ENCODE measurements around the gene AKT2.

AKT2 gene

GRCh38 chr19:40249201-40249600 lies 35.9 kb downstream of the AKT2 start:
- DNase-seq, result no peak

GRCh38 chr19:40247735-40248262 lies 37.3 kb downstream of the AKT2 start:
- no peak for DNase-seq

- DNase-seq, result no peak
These were observed 38.0 kb downstream of the AKT2 start for GRCh38 chr19:40247178-40247577.

GRCh38 chr19:40246292-40247073 lies 38.7 kb downstream of the AKT2 start:
- DNase-seq, result no peak

- DNase-seq, result no peak
These were observed 39.5 kb downstream of the AKT2 start for GRCh38 chr19:40245506-40246128.

GRCh38 chr19:40244579-40245317 lies 40.4 kb downstream of the AKT2 start:
- DNase-seq, result no peak

GRCh38 chr19:40243181-40243580 lies 42.0 kb downstream of the AKT2 start:
- DNase-seq, result no peak

GRCh38 chr19:40242480-40242879 lies 42.7 kb downstream of the AKT2 start:
- no peak for DNase-seq

- no peak for DNase-seq
These were observed 43.2 kb downstream of the AKT2 start for GRCh38 chr19:40241809-40242384.

GRCh38 chr19:40241125-40241808 lies 43.9 kb downstream of the AKT2 start:
- DNase-seq, result no peak

GRCh38 chr19:40240332-40240731 lies 44.8 kb downstream of the AKT2 start:
- DNase-seq, result no peak

GRCh38 chr19:40239415-40240226 lies 45.5 kb downstream of the AKT2 start:
- no peak for DNase-seq

- DNase-seq, result no peak
These were observed 46.4 kb downstream of the AKT2 start for GRCh38 chr19:40238775-40239174.

GRCh38 chr19:40237791-40238190 lies 47.4 kb downstream of the AKT2 start:
- no peak for DNase-seq

- no peak for DNase-seq
These were observed 48.8 kb downstream of the AKT2 start for GRCh38 chr19:40236366-40236765.

- no peak for DNase-seq
These were observed 49.2 kb downstream of the AKT2 start for GRCh38 chr19:40236026-40236355.

GRCh38 chr19:40235238-40236025 lies 49.7 kb downstream of the AKT2 start:
- DNase-seq, result no peak

GRCh38 chr19:40234429-40235237 lies 50.5 kb downstream of the AKT2 start:
- DNase-seq, result no peak

GRCh38 chr19:40233811-40234389 lies 51.2 kb downstream of the AKT2 start:
- DNase-seq, result no peak
